OCI-LY1 (cell line): ENCODE data around the gene COL5A2.

ENCODE experiments used
- CTCF ChIP-seq: fragments of 200-600 bp; sonication (generic), shearing (Covaris generic); IDR thresholded peaks from 2 replicates; pipeline ENCODE4 v1.5.1; 2017; ENCODE audit warnings: mild to moderate bottlenecking, antibody characterized with exemption, low read length, moderate library complexity, mixed read lengths
- EZH2 ChIP-seq: fragments of 200-600 bp; sonication (generic), shearing (Covaris generic); IDR thresholded peaks from 2 replicates; pipeline ENCODE4 v1.8.0; 2017; ENCODE audit warnings: borderline replicate concordance, mixed run types, mild to moderate bottlenecking, antibody characterized with exemption, low read length, moderate library complexity, mixed read lengths

GRCh38 chr2:189000221-189000620 is 179.3 kb downstream of the COL5A2 start:
- TF ChIP-seq EZH2: no peak
- TF ChIP-seq CTCF: no peak
